Stimulated activated CD4-positive, alpha-beta T cell treated with anti-CD3 and anti-CD28 coated beads, TNF-alpha, amount 100 ng/mL, for 4 hours (primary cell): ENCODE data around the gene WDFY2.

ENCODE experiments used
- DNase-seq, 3 experiments: peaks; one replicate each; pipeline ENCODE4 v3.0.0-alpha.2; 2020; ENCODE audit warnings: low read depth in 3 of 3

Gene WDFY2

DNA sequence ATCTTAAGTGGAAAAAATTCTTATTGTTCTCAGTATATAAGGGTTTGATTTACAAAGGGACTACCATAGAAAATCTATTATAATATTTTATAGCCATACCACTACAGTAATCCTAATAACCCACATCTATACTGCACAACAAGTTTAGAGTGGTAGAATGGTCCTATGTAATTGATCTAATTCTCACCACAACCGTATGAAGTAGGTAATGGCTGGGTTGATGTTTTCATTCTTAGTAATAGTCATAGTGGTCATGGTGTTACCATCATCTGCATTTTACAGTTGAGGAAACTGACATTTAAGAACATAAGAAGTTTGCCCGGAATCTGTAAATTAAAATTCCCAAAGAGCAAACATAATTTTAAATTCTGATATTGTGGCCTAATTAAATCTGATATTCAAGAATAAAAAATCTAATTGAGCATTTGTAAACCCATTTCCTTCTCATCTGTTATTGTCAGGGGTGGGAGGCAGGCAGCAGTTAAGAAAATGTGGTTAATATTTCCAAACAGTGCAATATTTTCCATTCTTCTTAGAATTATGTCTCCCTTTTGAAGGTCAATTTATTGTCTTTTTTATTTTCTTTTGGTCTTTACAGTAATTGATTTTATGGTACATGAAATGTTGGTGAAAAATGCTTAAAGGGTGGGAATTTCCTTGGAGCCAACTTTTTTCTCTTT is 154.1 kb downstream of the WDFY2 start:
- DNase-seq: no peak

DNA sequence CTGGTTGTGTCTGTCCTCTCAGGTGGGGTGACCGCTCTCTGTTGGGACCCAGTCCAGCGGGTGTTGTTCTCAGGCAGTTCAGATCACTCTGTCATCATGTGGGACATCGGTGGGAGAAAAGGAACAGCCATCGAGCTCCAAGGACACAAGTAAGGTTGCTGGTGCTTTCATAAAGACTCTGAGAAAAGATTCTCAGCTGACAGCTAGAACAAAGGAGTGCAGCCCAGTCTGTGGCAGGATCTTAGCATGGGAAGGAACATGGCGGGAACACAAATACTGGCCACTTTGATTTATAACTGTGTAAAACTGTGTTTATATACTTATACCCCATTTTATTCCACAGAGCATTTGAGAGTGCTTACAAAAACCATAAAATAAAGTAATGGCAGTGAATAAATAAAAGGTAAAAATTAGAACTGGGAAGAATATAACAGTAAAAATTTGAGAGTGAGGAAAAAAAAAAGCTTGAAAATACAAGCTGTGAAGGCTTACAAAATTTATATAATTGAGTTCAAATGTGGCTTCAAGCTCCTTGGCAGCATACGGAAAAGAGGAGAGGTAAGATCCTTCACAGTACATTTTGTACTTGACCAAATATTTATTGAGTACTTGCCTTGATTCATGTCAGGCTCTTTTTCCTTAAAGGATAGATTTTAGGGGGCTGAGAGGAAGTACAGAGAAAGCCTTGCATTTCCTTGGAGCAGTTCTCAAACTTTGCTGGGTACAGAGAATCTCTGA is 154.9 kb downstream of the WDFY2 start:
- no peak for DNase-seq

DNA sequence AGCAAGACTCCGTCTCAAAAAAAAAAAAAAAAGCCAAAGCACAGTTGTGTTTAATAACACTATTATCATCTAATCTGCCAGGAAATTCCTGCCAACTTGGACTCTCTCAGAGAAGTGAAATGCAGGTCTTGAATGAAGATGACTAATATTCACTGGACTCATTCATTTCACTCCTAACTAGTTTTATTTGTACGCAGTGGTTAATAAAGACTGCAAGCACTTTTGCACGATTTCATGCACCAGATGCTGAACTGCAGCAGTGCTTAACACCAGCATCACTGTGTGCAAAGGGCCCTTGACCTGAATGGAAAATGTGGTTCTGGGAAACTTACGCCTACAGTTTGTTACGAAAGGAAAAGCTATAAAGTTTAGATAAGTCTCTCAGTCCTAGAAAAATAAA is 156.4 kb downstream of the WDFY2 start:
- DNase-seq: no peak

DNA sequence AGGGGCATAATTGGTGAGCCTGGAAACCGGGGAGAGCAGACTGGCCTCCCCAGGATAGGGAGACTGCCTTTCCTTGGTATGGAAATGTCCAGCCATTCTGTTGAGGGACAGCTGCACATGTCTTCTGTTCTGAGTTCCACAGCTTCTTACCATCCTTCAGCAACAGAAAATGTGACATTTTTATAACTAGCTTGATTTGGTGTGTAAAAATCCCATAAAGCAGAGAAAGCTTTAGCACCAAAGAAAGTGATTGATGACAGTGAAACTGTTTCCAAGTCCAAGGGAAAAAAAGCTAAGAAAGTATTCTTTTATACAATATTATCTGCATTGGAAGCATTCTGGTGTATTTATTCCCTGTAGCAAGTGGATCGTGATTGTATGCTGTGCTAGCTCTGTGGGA is 157.8 kb downstream of the WDFY2 start:
- DNase-seq: no peak

DNA sequence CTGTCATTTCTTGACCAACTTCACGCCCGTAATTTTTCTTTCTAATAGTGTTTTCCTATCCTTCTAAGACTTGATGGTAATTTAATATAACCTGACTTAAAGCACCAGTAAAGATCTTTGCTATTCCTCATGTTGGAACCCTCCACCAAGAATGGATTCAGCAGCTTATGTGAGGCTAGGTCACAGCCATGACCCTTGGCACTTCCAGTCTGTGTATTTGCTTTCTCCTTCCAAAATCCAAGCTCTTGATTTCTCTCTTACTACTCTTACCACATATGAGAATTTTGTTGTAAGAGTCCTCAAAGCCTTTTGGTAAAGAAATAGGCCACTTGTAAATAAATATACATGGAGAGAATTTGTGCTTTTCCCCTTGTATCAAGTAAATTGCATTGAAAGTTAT is 158.3 kb downstream of the WDFY2 start:
- DNase-seq: no peak

DNA sequence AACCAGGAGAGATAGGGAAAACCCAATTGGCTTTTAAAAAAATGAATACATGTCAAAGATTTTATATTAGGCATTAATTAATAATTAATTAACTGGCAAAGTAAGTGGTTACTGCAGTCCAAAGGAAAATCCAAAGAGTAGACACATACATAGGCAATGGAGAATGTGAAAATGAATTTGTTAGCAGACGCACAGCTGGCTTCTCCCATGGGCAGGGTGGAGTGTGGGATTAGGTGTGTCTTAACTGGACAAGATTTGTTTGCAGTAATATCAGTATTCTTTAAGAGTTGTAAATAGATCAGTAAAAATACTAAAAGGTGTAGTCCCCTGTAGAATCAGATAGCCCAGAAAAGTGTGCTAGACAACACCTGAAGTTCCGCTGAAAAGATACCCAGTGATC is 161.0 kb downstream of the WDFY2 start:
- no peak for DNase-seq

DNA sequence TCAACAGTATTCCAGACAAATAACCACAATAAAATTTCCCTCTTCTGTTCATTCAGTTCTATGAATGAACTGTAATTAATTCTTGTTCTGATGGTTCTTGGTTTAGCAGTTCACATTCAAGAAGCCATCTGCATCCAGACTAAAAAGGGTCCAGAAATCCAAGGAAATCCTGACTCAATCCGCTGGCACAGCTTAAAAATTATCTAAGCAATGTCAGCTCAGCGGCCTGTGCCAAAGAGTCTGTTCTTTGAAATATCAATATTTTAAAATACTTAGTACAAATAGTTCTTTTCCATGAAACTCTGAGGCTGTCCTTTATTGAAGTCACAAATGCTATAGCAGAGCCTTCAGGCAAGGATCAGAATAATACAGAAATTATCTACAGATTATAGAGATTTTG is 162.5 kb downstream of the WDFY2 start:
- no peak for DNase-seq

DNA sequence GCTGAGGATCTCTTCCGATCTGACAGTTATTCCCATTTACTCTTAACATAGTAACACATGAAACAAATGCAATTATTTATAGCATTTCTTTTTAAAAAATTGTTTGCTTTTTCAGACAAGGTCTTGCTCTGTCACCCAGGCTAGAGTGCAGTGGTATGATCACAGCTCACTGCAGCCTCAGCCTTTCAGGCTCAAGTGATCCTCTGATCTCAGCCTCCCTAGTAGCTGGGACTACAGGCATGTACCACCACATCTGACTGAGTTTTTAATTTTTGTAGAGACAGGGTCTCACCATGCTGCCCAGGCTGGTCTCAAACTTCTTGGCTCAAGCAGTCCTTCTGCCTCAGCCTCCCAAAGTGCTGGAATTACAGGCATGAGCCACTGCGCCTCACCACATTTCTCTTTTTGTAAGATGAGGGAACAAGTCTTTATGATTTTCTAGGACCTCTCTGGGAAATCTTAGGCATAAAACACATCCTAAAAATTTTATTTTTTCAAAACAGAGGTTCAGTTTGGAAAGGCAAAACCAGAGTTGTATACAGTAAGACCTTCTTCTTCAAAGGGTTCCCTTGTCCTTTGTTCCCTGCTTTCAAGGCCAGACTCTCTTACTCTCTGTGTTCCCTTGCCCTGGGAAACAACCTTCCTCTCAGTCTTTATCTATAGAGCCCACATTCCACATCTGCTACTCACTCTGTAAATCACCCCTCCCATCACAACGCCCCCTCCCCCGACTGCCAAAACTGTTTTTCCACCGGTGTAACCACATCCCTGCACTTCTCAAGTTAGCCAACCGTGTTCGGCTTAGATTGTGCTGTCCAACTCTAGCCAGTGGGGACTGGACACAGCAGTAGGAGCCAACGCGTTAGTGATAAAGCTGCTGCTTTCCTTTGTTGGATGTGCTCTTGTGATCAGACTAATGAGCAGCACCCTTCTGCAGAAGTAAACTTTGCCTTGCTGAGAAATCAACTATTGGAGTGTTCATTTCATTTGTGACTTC is 163.5 kb downstream of the WDFY2 start:
- DNase-seq: no peak

DNA sequence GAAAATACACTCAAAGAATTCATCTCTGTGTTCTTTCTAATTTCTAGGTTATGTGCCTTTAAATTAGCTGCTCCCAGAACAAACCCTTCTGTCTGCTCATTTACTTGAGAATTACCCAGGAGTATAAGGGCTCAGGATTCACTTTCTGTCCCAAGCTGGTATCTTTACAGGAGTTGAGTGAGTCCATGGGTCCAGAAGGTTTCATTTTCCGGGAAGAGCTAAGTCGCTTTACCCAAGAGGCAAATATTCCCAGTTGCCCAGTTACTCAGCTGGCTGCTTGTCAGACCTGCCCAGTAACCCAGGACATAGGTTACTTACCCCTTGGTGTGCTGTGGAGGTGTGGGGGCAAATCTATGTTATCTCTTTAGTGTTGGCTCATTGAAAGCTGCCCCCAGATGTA is 172.4 kb downstream of the WDFY2 start:
- DNase-seq: no peak

DNA sequence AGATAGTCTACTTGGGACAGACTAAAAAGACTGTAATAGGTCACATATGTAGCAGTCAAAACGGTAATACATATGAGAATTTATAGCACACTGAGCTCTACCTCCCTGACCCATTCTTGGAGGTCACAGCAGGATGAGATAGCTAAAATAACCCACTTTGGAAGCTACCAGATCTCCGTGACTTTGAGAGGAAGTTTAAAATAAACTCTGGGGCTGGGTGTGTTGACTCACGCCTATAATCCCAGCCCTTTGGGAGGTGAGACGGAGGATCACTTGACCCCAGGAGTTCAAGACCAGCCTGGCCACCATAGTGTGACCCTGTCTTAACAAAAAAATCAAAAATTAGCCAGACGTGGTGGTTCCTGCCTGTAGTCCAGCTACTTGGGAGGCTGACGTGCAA is 174.4 kb downstream of the WDFY2 start:
- no peak for DNase-seq

DNA sequence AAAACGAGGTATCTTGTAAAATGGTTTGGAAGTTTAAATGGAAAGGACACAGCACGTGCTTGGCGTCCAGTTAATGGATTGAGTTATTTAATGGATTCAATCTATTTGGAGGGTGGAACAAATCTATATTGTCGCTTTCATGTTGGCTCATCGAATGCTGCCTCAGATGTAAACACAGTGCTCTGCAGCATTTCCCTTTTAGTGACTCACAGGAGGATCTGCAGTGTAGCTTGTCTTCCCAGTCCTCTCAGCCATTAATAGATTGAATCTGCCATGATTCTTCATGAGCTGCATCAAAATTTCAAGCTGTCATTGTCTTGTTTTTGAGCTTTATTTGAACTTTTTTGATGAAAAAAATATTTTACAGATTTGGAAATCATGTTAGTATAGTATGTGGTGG is 175.0 kb downstream of the WDFY2 start:
- DNase-seq: no peak

DNA sequence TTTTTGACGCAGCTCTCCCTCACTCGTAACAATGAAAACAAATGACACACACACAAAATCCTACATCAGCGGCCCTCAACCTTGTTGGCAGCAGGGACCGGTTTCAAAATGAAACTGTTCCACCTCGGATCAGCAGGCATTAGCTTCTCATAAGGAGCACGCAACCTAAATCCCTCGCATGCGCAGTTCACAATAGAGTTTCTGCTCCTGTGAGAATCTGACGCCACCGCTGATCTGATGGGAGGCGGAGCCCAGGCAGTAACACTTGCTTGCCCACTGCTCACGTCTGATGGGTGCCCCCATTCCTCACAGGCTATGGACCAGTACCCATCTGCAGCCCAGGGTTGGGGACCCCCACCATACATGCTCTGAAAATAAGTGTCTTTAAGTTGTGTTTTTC is 176.3 kb downstream of the WDFY2 start:
- no peak for DNase-seq

DNA sequence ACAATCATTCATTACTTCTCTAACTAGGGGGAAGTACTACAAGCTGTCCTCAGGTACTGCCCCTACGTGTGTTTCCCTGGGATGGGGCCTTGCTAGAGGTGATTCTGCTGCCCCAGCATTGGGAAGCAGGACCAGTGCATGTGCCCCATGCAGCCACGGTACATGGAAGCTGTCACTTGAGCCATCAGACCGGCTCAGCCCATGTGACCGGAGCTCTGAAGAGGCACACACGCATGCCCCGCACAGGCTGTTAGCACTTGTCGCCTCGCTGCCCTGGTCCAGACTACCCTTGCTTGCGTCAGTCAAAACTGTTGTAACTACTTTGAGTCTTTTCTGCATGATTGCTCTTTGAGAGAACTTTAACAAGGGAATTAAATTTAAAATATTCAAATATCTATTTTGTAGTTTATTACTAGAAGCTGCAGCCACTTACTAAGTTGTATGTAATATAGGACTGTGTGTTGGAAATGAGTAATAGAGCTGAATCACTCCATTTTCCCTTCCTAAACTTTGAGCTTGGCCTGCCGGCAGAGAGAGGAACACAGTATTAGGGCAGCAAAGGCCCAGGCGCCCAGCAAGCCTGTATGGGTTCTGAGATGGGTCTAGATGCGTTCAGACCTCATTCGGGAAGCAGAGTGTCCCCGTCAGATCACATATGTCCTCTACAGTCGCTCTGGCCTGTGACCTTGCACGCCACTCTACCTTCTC is 177.5 kb downstream of the WDFY2 start:
- no peak for DNase-seq

DNA sequence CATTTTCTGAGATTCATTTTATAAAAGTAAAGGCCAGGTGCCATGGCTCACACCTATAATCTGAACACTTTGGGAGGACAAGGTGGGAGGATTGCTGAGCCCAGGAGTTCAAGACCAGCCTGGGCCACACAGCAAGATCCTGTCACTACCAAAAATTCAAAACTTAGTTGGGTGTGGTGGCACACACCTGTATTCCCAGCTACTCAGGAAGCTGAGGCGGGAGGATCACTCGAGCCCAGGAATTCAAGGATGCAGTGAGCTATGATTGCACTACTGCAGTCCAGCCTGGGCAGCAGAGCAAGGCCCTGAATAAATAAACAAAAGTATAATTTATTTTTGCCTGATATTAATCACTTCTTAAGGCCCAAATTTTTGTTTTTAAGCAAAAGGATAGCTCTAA is 179.2 kb downstream of the WDFY2 start:
- DNase-seq: no peak

DNA sequence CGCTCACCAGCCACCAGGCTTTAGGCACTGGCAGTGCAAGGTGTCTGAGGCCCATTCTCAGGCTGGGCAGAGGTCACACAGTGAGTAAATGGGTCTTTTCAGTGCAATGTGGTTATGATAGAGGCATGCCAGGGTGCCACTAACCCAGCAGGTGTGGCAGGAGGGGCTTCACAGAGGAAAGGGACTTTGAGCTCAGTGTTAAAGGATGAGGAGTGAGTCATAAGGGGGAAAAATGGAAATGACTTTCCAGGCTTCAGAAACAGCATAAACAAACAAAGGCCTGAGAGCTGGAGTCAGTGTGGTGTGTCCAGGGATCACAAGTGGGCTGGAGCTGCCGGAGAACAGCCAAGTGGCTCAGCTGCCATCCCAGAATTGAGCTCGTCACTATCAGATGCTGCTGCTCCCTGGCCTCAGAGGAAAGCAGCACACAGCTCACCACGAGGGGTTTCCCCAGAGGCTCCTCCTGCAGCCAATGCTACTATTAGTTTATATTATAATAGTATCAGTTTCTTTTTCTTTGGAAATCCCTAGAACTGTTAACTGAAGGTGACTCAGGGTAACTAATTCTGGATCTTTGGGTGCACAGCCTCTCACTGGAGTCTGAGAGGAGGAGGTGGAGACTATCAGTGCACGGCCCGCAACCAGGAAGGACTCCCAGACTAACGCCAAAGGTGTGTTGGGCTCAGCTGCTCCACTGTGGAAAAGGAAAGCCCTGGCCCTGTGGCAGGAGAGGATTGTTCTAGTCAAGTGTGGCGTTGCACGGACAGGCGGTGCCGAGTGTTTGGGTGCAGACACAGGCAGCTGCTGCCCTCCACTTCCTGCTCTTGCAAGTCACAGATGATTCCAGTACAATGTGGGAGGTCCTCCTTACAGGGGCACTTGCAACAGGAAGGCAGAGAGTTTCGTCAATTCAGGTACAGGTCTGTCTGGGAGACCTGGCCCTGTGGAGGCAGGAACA is 180.2 kb downstream of the WDFY2 start:
- peak; percentile 27 to 52 (median 48) for DNase-seq

DNA sequence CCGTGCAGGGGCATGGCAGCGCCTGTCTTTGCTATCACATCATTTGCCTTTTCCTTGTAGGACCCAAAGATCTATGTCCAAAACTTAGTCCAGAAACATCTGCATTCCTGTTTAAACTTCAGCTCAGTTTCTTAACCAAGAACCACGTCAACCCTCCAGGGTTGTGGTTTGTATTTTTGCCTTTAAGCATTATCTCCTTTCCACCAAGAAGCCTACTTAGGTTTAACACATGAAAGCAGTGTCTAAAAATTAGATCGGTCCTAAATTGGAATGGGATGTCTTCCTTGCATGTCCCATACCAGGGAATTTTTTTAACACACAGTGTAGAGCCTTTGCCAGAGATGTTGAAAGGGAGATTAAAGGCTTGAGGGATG is 180.9 kb downstream of the WDFY2 start:
- DNase-seq: no peak

DNA sequence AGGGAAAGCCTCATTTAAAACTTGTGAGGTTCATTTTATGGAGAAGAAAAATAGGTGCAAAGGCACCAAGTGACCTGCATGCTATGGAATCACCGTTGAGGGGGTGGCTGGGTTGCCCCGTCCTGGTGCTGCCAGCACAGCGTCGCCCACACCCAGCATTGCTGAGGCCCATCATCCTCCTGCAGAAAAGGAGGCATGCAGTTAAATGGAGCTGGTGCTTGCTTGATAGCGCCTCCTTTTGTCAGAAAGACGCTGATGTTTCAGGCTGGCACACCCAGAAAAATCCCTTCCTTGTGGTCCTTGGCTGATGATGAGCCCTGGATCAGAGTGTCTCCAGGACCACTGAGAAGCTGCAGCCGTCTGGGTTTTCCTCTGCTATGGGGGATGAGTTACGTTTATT is 182.8 kb downstream of the WDFY2 start:
- DNase-seq: no peak

DNA sequence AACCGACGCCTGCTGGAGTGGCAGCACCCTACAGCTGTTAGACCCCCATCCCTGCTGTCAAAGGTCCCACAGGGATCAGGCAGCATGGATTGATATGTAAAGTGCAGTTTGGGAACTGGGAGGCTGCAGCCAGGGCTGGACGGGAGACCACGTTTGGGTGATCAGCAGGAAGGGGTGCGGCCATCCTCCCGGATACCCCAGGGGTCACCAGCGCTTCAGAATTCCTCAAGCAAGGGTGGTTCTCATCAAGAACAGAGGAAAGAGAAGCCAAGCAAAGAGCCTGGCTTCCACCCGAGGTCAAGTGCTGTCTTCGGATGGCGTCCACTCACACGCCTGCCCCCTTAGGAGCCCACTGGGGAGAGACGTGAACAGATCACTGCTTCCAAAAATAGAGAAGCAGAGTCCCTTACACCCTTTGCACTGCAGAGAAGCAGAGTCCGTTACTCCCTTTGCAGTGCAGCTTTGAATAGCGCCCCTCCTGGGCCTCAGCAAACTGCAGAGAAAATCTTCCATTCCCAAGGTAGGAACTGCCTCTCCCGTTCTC is 184.2 kb downstream of the WDFY2 start:
- no peak for DNase-seq

DNA sequence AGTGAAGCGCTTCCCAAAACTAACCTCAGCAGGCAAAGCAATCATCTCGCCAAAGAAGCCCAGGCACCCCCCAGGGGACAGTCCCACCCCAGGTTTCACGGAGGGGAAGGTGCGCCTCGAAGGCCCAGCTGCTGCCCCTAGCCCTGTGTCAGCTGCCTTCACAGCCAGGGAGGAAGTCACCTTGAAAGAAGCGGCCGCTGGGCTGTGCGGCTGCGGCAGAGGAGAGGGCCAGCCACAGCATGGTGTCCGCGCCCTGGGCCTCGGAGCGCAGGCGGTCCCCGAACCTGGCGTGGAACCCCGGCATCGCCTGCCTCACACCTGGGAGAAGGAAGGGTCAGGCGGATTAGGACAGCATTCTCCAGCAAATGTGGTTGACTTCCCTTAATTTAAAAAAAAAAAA is 184.7 kb downstream of the WDFY2 start:
- DNase-seq: no peak

DNA sequence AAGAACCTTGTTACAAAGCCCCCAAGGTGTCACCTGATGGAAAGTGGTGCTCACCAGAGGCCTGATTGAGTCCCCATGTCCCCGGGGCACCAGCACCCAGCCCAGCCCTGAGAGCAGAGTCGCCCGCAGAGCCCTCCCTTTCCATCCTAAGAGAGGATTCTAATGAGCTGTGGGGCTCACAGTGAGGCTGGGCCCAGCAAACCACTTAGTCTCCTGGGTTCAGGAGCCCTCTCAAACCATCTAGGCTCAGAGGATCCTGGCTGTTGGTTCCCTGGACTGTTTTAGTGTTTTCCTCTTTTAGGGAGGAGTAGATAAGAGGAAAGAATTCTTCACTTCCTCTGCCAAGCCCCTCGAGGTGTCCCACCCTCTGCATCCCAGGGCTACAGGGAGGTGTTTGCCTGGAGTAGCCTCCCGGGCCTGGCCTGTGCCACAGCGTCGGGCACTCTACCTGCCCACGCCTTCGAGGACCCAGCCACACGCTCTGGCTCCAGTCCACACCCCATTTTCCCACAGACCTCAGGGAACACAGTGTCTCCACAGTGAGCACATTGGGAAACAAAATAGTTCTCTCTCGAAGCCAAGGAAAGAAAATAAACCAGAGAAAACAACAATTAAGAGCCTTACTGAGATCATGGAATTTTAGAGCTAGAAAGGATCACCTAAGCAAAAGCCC is 185.3 kb downstream of the WDFY2 start:
- no peak for DNase-seq
